Endometrial microvascular endothelial cells (primary cell): ENCODE results near the gene CDK17. TPM values are rescaled to one million over a fixed set of nuclear protein-coding genes. Genes with fewer than 3 reads are reported as not detected.
"Not testable (repeated sequence)": the region's sequence is repeated elsewhere in the genome, so short reads cannot be mapped to it uniquely, and the experiment has no call there.

Experiments
- in situ Hi-C: cut with HindIII; loops from 2 replicates; pipeline ENCODE4 v1.10.0; 2017; ENCODE audit warnings: low sequenced_read_pairs, low pct_unique_long_range_greater_than_20kb; ENCODE audit errors: inconsistent ontology term
- total RNA-seq: library from RNA; depleted of rRNA; stranded (reverse); fragments of >200 nt; gene quantifications from one replicate; pipeline ENCODE4 v1.2.3, GENCODE V29; 2015; ENCODE audit errors: inconsistent ontology term

CDK17 gene
- total RNA-seq, 1 donor from 2014 or later = 176 TPM

- in situ Hi-C loops = no loop called here
Observed at GRCh38 chr12:96371138-96371789, 29.0 kb downstream of the CDK17 start.

GRCh38 chr12:96368687-96369086 is 31.6 kb downstream of the CDK17 start:
- in situ Hi-C loops = no loop called here

GRCh38 chr12:96368233-96368632 is 32.0 kb downstream of the CDK17 start:
- in situ Hi-C loops = no loop called here

GRCh38 chr12:96366381-96366654 is 33.9 kb downstream of the CDK17 start:
- in situ Hi-C loops = no loop called here

GRCh38 chr12:96365604-96366380 is 34.4 kb downstream of the CDK17 start:
- in situ Hi-C loops = no loop called here

- in situ Hi-C loops = no loop called here
Observed at GRCh38 chr12:96364092-96364700, 36.0 kb downstream of the CDK17 start.

- in situ Hi-C loops = no loop called here
Observed at GRCh38 chr12:96361074-96361473, 39.2 kb downstream of the CDK17 start.

- in situ Hi-C loops = no loop called here
Observed at GRCh38 chr12:96360550-96360949, 39.7 kb downstream of the CDK17 start.

GRCh38 chr12:96359328-96359727 is 40.9 kb downstream of the CDK17 start:
- in situ Hi-C loops = no loop called here

GRCh38 chr12:96356831-96357230 is 43.4 kb downstream of the CDK17 start:
- in situ Hi-C loops = no loop called here

- in situ Hi-C loops = no loop called here
Observed at GRCh38 chr12:96354844-96355534, 45.2 kb downstream of the CDK17 start.

- in situ Hi-C loops = no loop called here
Observed at GRCh38 chr12:96354326-96354725, 45.9 kb downstream of the CDK17 start.

- in situ Hi-C loops = no loop called here
Observed at GRCh38 chr12:96352161-96352835, 47.9 kb downstream of the CDK17 start.

GRCh38 chr12:96350982-96351381 is 49.3 kb downstream of the CDK17 start:
- in situ Hi-C loops = no loop called here

- in situ Hi-C loops = no loop called here
Observed at GRCh38 chr12:96347130-96347699, 53.0 kb downstream of the CDK17 start.

- in situ Hi-C loops = not testable (repeated sequence)
Observed at GRCh38 chr12:96346716-96347115, 53.5 kb downstream of the CDK17 start.

- in situ Hi-C loops = no loop called here
Observed at GRCh38 chr12:96344124-96344695, 56.0 kb downstream of the CDK17 start.

GRCh38 chr12:96343347-96343954 is 56.8 kb downstream of the CDK17 start:
- in situ Hi-C loops = no loop called here
